GM19372 (cell line): Measurements from ENCODE around the gene NUDT21.
"Not testable (repeated sequence)": the region's sequence is repeated elsewhere in the genome, so short reads cannot be mapped to it uniquely, and the experiment has no call there.

ENCODE experiments used
- ATAC-seq: cut with Tn5 transposase; IDR thresholded peaks from one replicate; pipeline ENCODE4 v1.9.1; 2021; ENCODE audit warnings: mild to moderate bottlenecking, low read depth, moderate library complexity; ENCODE audit not compliant: unreplicated experiment

Gene NUDT21

GRCh38 chr16:56382901-56383355, 68.2 kb downstream of the NUDT21 start:
- ATAC-seq: no peak

- no peak for ATAC-seq
Measured at GRCh38 chr16:56382459-56382858, 68.7 kb downstream of the NUDT21 start.

- not testable (repeated sequence) for ATAC-seq
Measured at GRCh38 chr16:56380778-56381485, 70.2 kb downstream of the NUDT21 start.
